ENCODE data around the gene HLA-DQB2.

DNA sequence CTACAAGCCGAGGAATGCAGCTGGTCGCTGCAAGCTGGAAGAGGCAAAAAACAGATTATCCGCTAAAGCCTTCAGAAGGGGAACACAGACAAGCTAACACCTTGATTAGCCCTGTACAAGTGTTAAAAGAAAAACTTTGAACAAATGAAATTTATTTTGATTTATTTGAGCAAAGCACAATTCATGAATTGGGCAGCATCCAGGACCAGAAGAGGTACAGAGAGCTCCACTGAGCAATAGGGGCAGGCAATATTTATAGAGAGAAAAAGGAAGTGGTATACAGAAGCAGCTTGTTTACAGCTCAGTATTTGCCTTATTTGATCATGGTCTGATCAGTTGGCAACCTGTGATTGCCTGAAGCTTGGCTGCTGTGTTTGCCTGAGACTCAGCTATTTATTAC is 35.8 kb upstream of the HLA-DQB2 start:
- TF ChIP-seq CTCF (IDR thresholded peaks at IDR 0.05) (no peak), POLR2A (IDR thresholded peaks at IDR 0.05) (no peak)

Measured in ovary (tissue), 3 donors.